ENCODE data around the gene SLC6A3. TPM values are rescaled to one million over a fixed set of nuclear protein-coding genes. Genes with fewer than 3 reads are reported as not detected.

Gene SLC6A3
- total and polyA plus RNA-seq, 9 of the 15 experiments (the other 6 are each of a cell fraction or from before 2014, with no cell fraction given), result not detected

- TF ChIP-seq E2F8 (IDR thresholded peaks at IDR 0.05; ENCODE audit: low read depth, partially characterized antibody), result peak; percentile 38
- TF ChIP-seq, protein P1, sequence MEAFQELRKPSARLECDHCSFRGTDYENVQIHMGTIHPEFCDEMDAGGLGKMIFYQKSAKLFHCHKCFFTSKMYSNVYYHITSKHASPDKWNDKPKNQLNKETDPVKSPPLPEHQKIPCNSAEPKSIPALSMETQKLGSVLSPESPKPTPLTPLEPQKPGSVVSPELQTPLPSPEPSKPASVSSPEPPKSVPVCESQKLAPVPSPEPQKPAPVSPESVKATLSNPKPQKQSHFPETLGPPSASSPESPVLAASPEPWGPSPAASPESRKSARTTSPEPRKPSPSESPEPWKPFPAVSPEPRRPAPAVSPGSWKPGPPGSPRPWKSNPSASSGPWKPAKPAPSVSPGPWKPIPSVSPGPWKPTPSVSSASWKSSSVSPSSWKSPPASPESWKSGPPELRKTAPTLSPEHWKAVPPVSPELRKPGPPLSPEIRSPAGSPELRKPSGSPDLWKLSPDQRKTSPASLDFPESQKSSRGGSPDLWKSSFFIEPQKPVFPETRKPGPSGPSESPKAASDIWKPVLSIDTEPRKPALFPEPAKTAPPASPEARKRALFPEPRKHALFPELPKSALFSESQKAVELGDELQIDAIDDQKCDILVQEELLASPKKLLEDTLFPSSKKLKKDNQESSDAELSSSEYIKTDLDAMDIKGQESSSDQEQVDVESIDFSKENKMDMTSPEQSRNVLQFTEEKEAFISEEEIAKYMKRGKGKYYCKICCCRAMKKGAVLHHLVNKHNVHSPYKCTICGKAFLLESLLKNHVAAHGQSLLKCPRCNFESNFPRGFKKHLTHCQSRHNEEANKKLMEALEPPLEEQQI (IDR thresholded peaks at IDR 0.05), result no peak
- TF ChIP-seq SRSF3 (IDR thresholded peaks at IDR 0.05; ENCODE audit: insufficient read depth, low read length), result no peak
- TF ChIP-seq, protein P2, sequence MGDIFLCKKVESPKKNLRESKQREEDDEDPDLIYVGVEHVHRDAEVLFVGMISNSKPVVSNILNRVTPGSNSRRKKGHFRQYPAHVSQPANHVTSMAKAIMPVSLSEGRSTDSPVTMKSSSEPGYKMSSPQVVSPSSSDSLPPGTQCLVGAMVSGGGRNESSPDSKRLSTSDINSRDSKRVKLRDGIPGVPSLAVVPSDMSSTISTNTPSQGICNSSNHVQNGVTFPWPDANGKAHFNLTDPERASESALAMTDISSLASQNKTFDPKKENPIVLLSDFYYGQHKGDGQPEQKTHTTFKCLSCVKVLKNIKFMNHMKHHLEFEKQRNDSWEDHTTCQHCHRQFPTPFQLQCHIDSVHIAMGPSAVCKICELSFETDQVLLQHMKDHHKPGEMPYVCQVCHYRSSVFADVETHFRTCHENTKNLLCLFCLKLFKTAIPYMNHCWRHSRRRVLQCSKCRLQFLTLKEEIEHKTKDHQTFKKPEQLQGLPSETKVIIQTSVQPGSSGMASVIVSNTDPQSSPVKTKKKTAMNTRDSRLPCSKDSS (IDR thresholded peaks at IDR 0.05; ENCODE audit: low read depth, partially characterized antibody), result no peak
- no peak for TF ChIP-seq FOXM1 (IDR thresholded peaks at IDR 0.05; ENCODE audit: low read depth)
- no peak for TF ChIP-seq FOXM1 (CRISPR knock-in tag; IDR thresholded peaks at IDR 0.05; ENCODE audit: low read depth)
- TF ChIP-seq JUN (IDR thresholded peaks at IDR 0.05; ENCODE audit: borderline replicate concordance, low read depth, low read length), result peak; percentile 50; the same call in 1 of the 2 replicates
- TF ChIP-seq JUN (CRISPR knock-in tag; IDR thresholded peaks at IDR 0.05; ENCODE audit: borderline replicate concordance), result 0 out of 2 replicates have a peak, but pooled peaks have one; percentile 67
- TF ChIP-seq MIER1 (IDR thresholded peaks at IDR 0.05; ENCODE audit: low read depth), result no peak
- no peak for TF ChIP-seq ZNF79 (CRISPR knock-in tag; IDR thresholded peaks at IDR 0.05; ENCODE audit: low read depth)
- TF ChIP-seq NFE2L1 (tag; IDR thresholded peaks at IDR 0.05; ENCODE audit: borderline replicate concordance, low read depth), result no peak
- TF ChIP-seq ZNF444 (CRISPR knock-in tag; IDR thresholded peaks at IDR 0.05), result no peak
- TF ChIP-seq EGR1 (conservative IDR thresholded peaks at IDR 0.05), result no peak
- TF ChIP-seq ZNF717 (CRISPR knock-in tag; IDR thresholded peaks at IDR 0.05), result no peak
- peak; percentile 56 to 93; a peak in 2 of 4 replicates for TF ChIP-seq TEAD1 (CRISPR knock-in tag; IDR thresholded peaks at IDR 0.05)
- no peak for TF ChIP-seq NFIX (CRISPR knock-in tag; IDR thresholded peaks at IDR 0.05; ENCODE audit: low read depth)
- no peak for TF ChIP-seq BHLHE40 (IDR thresholded peaks at IDR 0.05; ENCODE audit: low read length)
- no peak for TF ChIP-seq ZNF124 (CRISPR knock-in tag; IDR thresholded peaks at IDR 0.05)
- no peak for TF ChIP-seq CHD4 (IDR thresholded peaks at IDR 0.05; ENCODE audit: insufficient read depth, insufficient replicate concordance, low read depth, low read length, poor library complexity, severe bottlenecking)
These were observed 100.0 kb downstream of the SLC6A3 start, which contains the start of gene CLPTM1L (continued) for GRCh38 chr5:1344975-1345838.
